A549 (cell line): Measurements from ENCODE around the gene ANKRD11. TPM values are rescaled to one million over a fixed set of nuclear protein-coding genes. Genes with fewer than 3 reads are reported as not detected.

Experiments used
- ATAC-seq, 2 experiments: fragments of 200-7000 bp in 1 of 2; fragments of >200 bp in 1 of 2; cut with Nextera tagmentation in 1 of 2; cut with Tn5 transposase in 1 of 2; 3 replicates each; pipeline versions ENCODE4 v1.8.0 to v1.9.1; 2018 to 2020; ENCODE audit warnings: mild to moderate bottlenecking in 1 of 2, moderate library complexity in 1 of 2
- CTCF ChIA-PET: fragments of 300-600 bp; sonication (Branson Sonifier 250); formaldehyde crosslinking; extraction: SDS; loops from one replicate; lab custom pipeline; 2021; ENCODE audit warnings: antibody characterized with exemption, inconsistent platforms; lab: Yijun Ruan, JAX
- POLR2A ChIA-PET: fragments of 350-600 bp; formaldehyde crosslinking; extraction: SDS; loops from one replicate; lab custom pipeline; 2021; ENCODE audit warnings: antibody characterized with exemption, inconsistent platforms; lab: Yijun Ruan, JAX
- DNase-seq, 2 experiments: peaks; one replicate each; pipeline versions ENCODE4 v3.0.0 to v3.0.0-alpha.2; 2011 to 2016; ENCODE audit warnings: low read depth in 1 of 2, low spot score in 1 of 2
- FAIRE-seq: peaks from 2 replicates; lab custom pipeline; 2011; peaks lifted over from hg19 to GRCh38; lab: Jason Lieb, UNC
- H3K27ac ChIP-seq, 2 experiments: fragments of >200 bp; sonication (Bioruptor Twin); formaldehyde crosslinking; 3 replicates each; pipeline ENCODE4 v1.5.1; 2016 to 2017
- H3K4me1 ChIP-seq: fragments of >200 bp; sonication (Bioruptor Twin); formaldehyde crosslinking; 3 replicates; pipeline ENCODE4 v1.6.1; 2016
- H3K4me2 ChIP-seq: fragments of >200 bp; sonication (Bioruptor Twin); formaldehyde crosslinking; 3 replicates; pipeline ENCODE4 v1.6.1; 2016
- H3K4me3 ChIP-seq: fragments of >200 bp; sonication (Bioruptor Twin); formaldehyde crosslinking; 3 replicates; pipeline ENCODE4 v1.5.1; 2016
- H3K9me3 ChIP-seq: fragments of >200 bp; sonication (Bioruptor Twin); formaldehyde crosslinking; 3 replicates; pipeline ENCODE4 v1.6.1; 2016
- BCL3 ChIP-seq: fragments of >200 bp; sonication (Bioruptor Twin); formaldehyde crosslinking; IDR thresholded peaks from 3 replicates; pipeline ENCODE4 v1.6.1; 2016
- CHD4 ChIP-seq: fragments of 200-600 bp; sonication (generic); IDR thresholded peaks from 2 replicates; pipeline ENCODE4 v1.6.1; 2016; ENCODE audit warnings: antibody characterized with exemption, mild to moderate bottlenecking, borderline replicate concordance
- E2F6 ChIP-seq: IDR thresholded peaks from 2 replicates; pipeline ENCODE4 v1.6.1; 2012; ENCODE audit warnings: low read depth, borderline replicate concordance
- EHF ChIP-seq: fragments of 250-450 bp; sonication (Bioruptor Pico); IDR thresholded peaks from 2 replicates; pipeline ENCODE4 v1.5.0; 2020; ENCODE audit warnings: mild to moderate bottlenecking
- EP300 ChIP-seq, 2 experiments: fragments of >200 bp; sonication (Bioruptor Twin); formaldehyde crosslinking; IDR thresholded peaks; 2 replicates in 1 of 2; 3 replicates in 1 of 2; pipeline ENCODE4 v1.6.1; 2016 to 2017
- GATA3 ChIP-seq: IDR thresholded peaks from 2 replicates; pipeline ENCODE4 v1.6.1; 2012; ENCODE audit warnings: borderline replicate concordance
- HEYL ChIP-seq: fragments of 250-450 bp; sonication (Bioruptor Pico); IDR thresholded peaks from 2 replicates; pipeline ENCODE4 v1.8.0; 2021; ENCODE audit warnings: mild to moderate bottlenecking, moderate library complexity
- HOXA7 ChIP-seq: fragments of 250-450 bp; sonication (Bioruptor Pico); IDR thresholded peaks from 2 replicates; pipeline ENCODE4 v1.5.0; 2020; ENCODE audit warnings: mild to moderate bottlenecking, moderate library complexity
- HOXB13 ChIP-seq: fragments of 250-450 bp; sonication (Bioruptor Pico); IDR thresholded peaks from 2 replicates; pipeline ENCODE4 v1.5.0; 2020; ENCODE audit warnings: low read depth, mild to moderate bottlenecking, moderate library complexity
- JUN ChIP-seq, 2 experiments: fragments of >200 bp; sonication (Bioruptor Twin); formaldehyde crosslinking; IDR thresholded peaks; 2 replicates in 1 of 2; 3 replicates in 1 of 2; pipeline ENCODE4 v1.6.1; 2016 to 2017
- KDM5A ChIP-seq: fragments of 200-600 bp; sonication (generic); IDR thresholded peaks from 2 replicates; pipeline ENCODE4 v1.6.1; 2016; ENCODE audit warnings: antibody characterized with exemption, mild to moderate bottlenecking
- NR3C1 ChIP-seq: fragments of >200 bp; sonication (Bioruptor Twin); formaldehyde crosslinking; IDR thresholded peaks from 3 replicates; pipeline ENCODE4 v1.6.1; 2017
- PHF8 ChIP-seq: fragments of 200-600 bp; sonication (generic); IDR thresholded peaks from 2 replicates; pipeline ENCODE4 v1.6.1; 2016; ENCODE audit warnings: low read depth, mild to moderate bottlenecking, antibody characterized with exemption, moderate library complexity, borderline replicate concordance
- POLR2AphosphoS2 ChIP-seq: conservative IDR thresholded peaks from 2 replicates; pipeline ENCODE4 v1.6.1; 2012; ENCODE audit warnings: low read length, improper control_type of control experiment, inconsistent platforms
- SMC3 ChIP-seq: fragments of >200 bp; sonication (Bioruptor Twin); formaldehyde crosslinking; IDR thresholded peaks from 3 replicates; pipeline ENCODE4 v1.6.1; 2018; ENCODE audit warnings: inconsistent platforms
- TFCP2L1 ChIP-seq: fragments of 250-450 bp; sonication (Bioruptor Pico); IDR thresholded peaks from 2 replicates; pipeline ENCODE4 v1.5.0; 2021; ENCODE audit warnings: mild to moderate bottlenecking
- USF2 ChIP-seq: fragments of 450-650 bp; IDR thresholded peaks from 2 replicates; pipeline ENCODE4 v1.6.1; 2014; ENCODE audit warnings: antibody characterized with exemption
- ZC3H11A ChIP-seq: fragments of 450-650 bp; IDR thresholded peaks from 2 replicates; pipeline ENCODE4 v1.6.1; 2014; ENCODE audit warnings: antibody characterized with exemption, mild to moderate bottlenecking
- WGBS: methylation state at CpG from one replicate; pipeline ENCODE4 v1.1.6; 2017; ENCODE audit errors: missing lambda C conversion rate; 5-methylcytosine and 5-hydroxymethylcytosine counted together
- polyA plus RNA-seq, 4 experiments: library from polyadenylated mRNA; depleted of rRNA in 3 of 4; stranded (reverse); fragments of >200 nt; fragmentation: RNase III in 1 of 4; extraction: RNeasy Plus Mini Kit Qiagen cat#74134 plus additional on column Dnase treatment in 1 of 4; gene quantifications; 2 replicates in 3 of 4; 3 replicates in 1 of 4; pipeline ENCODE4 v1.2.3, GENCODE V29; 2011 to 2017
- TF ChIP-seq, protein P1 (sequence below): fragments of >200 bp; sonication (Bioruptor Twin); formaldehyde crosslinking; IDR thresholded peaks from 3 replicates; pipeline ENCODE4 v1.5.1; 2016

ANKRD11 gene
- polyA plus RNA-seq, 2 of the 4 experiments (the other 2 are of a cell fraction), result 53.6 to 54.9 TPM

DNA sequence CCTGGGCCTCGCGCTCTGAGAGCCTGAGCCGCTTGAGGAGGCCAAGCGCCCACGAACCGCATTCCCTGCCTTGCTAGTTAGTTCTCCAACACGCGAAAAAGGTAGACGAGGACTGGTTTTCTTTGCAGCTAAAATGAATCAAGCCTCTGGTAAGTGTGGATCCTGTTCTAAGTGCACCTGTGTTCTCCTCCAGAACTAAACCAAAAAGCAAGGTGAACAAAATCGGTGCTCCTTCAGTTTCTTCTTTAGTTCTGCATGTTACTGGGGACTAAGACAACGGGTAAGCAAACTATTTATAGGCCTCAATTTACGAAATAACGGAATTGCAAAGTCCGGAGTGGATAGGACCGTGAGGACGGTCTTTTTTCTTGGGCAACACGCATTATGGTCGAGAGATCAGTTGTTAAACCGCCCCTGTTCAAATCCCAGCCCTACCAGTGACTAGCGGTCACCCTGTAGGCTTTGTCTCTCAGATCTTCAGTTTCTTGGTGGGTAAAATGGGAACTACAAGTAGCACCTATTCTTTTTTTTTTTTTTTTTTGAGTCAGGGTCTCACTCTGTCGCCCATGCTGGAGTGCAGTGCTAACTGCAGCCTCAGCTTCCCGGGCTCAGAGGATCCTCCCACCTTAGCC lies 993 bp upstream of the ANKRD11 start:
- Histone ChIP-seq H3K9me3 (no peaks in the 10 kb centered on the region), H3K4me1 (peaks cover 28% of the 10 kb centered on the region), H3K4me3 (peak overlapping the region; percentile 75), H3K27ac (peak overlapping the region; percentile 78 to 88), H3K4me2 (peak overlapping the region; percentile 83)
- peak; percentile 46 to 64 for DNase-seq
- ChIA-PET CTCF (interaction anchor here (0.7 to 1.5 kb wide), 2 partner anchors 96 to 200 kb away, joined by 3 to 6 read pairs; no protein-coding TSS in a partner anchor), POLR2A (interaction anchor here (1.3 kb wide), 1 partner anchor 16 kb away, joined by 3 read pairs; no protein-coding TSS in a partner anchor)
- peak; percentile 14 to 29; a peak in 3 of 6 replicates for ATAC-seq
- TF ChIP-seq, protein P1, sequence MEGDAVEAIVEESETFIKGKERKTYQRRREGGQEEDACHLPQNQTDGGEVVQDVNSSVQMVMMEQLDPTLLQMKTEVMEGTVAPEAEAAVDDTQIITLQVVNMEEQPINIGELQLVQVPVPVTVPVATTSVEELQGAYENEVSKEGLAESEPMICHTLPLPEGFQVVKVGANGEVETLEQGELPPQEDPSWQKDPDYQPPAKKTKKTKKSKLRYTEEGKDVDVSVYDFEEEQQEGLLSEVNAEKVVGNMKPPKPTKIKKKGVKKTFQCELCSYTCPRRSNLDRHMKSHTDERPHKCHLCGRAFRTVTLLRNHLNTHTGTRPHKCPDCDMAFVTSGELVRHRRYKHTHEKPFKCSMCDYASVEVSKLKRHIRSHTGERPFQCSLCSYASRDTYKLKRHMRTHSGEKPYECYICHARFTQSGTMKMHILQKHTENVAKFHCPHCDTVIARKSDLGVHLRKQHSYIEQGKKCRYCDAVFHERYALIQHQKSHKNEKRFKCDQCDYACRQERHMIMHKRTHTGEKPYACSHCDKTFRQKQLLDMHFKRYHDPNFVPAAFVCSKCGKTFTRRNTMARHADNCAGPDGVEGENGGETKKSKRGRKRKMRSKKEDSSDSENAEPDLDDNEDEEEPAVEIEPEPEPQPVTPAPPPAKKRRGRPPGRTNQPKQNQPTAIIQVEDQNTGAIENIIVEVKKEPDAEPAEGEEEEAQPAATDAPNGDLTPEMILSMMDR, result no peak
- 0 out of 2 replicates have a peak, but pooled peaks have one; percentile 37 for TF ChIP-seq E2F6
- no peak for FAIRE-seq
- WGBS, result 11% methylated on average over 16 of the region's 22 CpGs

DNA sequence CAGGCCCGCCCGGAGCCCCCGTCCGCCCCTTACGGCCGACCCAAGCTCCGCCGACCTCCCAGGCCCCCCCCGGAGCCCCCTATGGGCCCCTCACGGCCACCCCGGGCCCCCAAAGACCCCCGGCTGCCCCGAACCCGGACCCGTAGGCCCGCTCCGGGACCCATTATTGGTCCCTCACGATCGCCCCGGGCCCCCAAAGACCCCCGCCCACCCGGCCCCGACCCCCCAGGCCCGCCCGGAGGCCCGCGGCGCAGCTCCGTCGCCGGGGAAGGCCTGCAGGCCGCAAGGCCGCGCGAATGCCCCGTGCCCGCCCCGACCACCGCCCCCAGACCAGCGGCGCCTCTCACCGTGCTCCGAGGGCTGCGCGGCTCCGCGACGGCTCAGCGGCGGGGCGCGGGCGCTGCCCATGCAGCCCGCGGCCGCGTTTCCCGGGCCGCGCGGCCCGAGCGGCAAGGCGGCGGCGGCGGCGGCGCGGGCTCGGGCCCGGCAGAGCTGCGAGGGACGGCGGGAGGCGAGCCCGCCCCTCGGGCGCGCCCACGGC lies 393 bp downstream of the ANKRD11 start:
- ChIA-PET CTCF (interaction anchor here (1.3 kb wide), 1 partner anchor 13 kb away, joined by 3 read pairs; no protein-coding TSS in a partner anchor), POLR2A (no interaction called here)
- peak overlapping the region; percentile 94 for H3K4me3 ChIP-seq
- ATAC-seq (0 out of 6 replicates have a peak, but pooled peaks of 1 of the 2 experiments have one; percentile 1), DNase-seq (no peak), FAIRE-seq (no peak)
- H3K4me1 ChIP-seq, result peaks cover 41% of the 10 kb centered on the region
- WGBS, result no CpG with 5 or more reads among the region's 81 CpGs
- peak overlapping the region; percentile 91 for H3K4me2 ChIP-seq
- H3K9me3 ChIP-seq, result no peaks in the 10 kb centered on the region
- TF ChIP-seq EP300 (IDR thresholded peaks at IDR 0.05) (no peak), CHD4 (no peak), HOXB13 (CRISPR knock-in tag) (no peak), POLR2AphosphoS2 (no peak), PHF8 (no peak)
- H3K27ac ChIP-seq, result peak overlapping the region; percentile 97 to 100

- Histone ChIP-seq H3K9me3 (no peaks in the 10 kb centered on the region), H3K4me1 (peaks cover 48% of the 10 kb centered on the region), H3K4me2 (peak overlapping the region; percentile 91), H3K27ac (peak overlapping the region; percentile 97 to 100), H3K4me3 (peak overlapping the region; percentile 94)
- WGBS, result 2% methylated on average over 14 of the region's 71 CpGs
- DNase-seq, result peak; percentile 73 to 92
- POLR2A ChIA-PET, result interaction anchor here (1.0 kb wide), 1 partner anchor 18 kb away, joined by 4 read pairs; no protein-coding TSS in a partner anchor
- peak; percentile 33 to 55 for ATAC-seq
- CTCF ChIA-PET, result interaction anchor here (0.8 to 1.3 kb wide), 3 partner anchors 12 to 110 kb away, joined by 3 read pairs; no protein-coding TSS in a partner anchor
- no peak for FAIRE-seq
- TF ChIP-seq EHF (CRISPR knock-in tag) (no peak), EP300 (IDR thresholded peaks at IDR 0.05) (peak in 1 of 2 experiments; percentile 41; a peak in 1 of 5 replicates), SMC3 (peak; percentile 29; the same call in 2 of the 3 replicates), E2F6 (no peak), HEYL (no peak), TFCP2L1 (CRISPR knock-in tag) (no peak), KDM5A (no peak), BCL3 (0 out of 3 replicates have a peak, but pooled peaks have one; percentile 30), CHD4 (no peak), NR3C1 (no peak), JUN (IDR thresholded peaks at IDR 0.05) (peak in 1 of 2 experiments; percentile 51; a peak in 2 of 5 replicates), USF2 (no peak), ZC3H11A (no peak), PHF8 (no peak), HOXB13 (CRISPR knock-in tag) (no peak), GATA3 (no peak), HOXA7 (CRISPR knock-in tag) (no peak)
- TF ChIP-seq, protein P1, result peak; percentile 25; the same call in 1 of the 3 replicates
Observed at GRCh38 chr16:89489040-89489897, 1.1 kb downstream of the ANKRD11 start.
